D721Med (cell line): ENCODE measurements around the gene ANKLE2.

Source experiments
- DNase-seq: peaks from one replicate; pipeline ENCODE4 v3.0.0; 2011; ENCODE audit warnings: low spot score; ENCODE audit not compliant: insufficient read length
- FAIRE-seq: peaks from 2 replicates; lab custom pipeline; 2011; peaks lifted over from hg19 to GRCh38; lab: Jason Lieb, UNC
- CTCF ChIP-seq: IDR thresholded peaks from 2 replicates; pipeline ENCODE4 v1.5.1; 2012; ENCODE audit warnings: mild to moderate bottlenecking, control low read depth; ENCODE audit not compliant: insufficient read depth; ENCODE audit errors: missing control alignments

Gene ANKLE2

GRCh38 chr12:132719141-132719953 is 42.3 kb downstream of the ANKLE2 start:
- no peak for DNase-seq
- no peak for FAIRE-seq
- no peak for TF ChIP-seq CTCF

- no peak for TF ChIP-seq CTCF
- FAIRE-seq (no peak), DNase-seq (no peak)
Measured at GRCh38 chr12:132718644-132719043, 43.0 kb downstream of the ANKLE2 start.

GRCh38 chr12:132717531-132718387 is 43.9 kb downstream of the ANKLE2 start:
- no peak for FAIRE-seq
- DNase-seq, result no peak
- no peak for TF ChIP-seq CTCF

- no peak for FAIRE-seq
- DNase-seq, result no peak
- no peak for TF ChIP-seq CTCF
Measured at GRCh38 chr12:132717011-132717410, 44.6 kb downstream of the ANKLE2 start.

GRCh38 chr12:132716356-132716755 is 45.3 kb downstream of the ANKLE2 start:
- no peak for TF ChIP-seq CTCF
- DNase-seq (no peak), FAIRE-seq (no peak)

GRCh38 chr12:132715874-132716273 is 45.8 kb downstream of the ANKLE2 start:
- no peak for TF ChIP-seq CTCF
- FAIRE-seq (no peak), DNase-seq (no peak)
